TTC549 (cell line): ENCODE measurements around the gene CPEB3.
"Not testable (repeated sequence)": the region's sequence is repeated elsewhere in the genome, so short reads cannot be mapped to it uniquely, and the experiment has no call there.

Experiments
- FAIRE-seq: peaks from 2 replicates; lab custom pipeline; 2012; peaks lifted over from hg19 to GRCh38; lab: Jason Lieb, UNC

CPEB3 gene

DNA sequence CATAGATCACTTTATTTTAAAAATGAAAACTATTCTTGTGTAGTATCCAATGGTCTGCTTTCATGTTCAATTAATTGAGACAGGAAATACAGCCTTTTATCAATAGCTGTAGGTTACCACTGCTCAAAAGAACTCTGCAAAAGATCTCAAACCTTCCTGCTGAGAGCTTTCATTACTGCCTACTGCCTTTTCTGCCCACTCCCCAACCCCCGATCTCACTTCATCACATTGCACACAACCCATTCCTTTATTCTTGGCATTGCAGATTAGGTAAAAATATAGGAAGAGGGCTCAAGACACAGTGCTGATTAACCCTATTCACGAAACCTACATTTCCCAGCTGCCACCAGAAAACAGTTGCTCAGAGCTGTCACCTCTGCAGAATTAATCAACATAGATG is 195.9 kb downstream of the CPEB3 start:
- FAIRE-seq = no peak

DNA sequence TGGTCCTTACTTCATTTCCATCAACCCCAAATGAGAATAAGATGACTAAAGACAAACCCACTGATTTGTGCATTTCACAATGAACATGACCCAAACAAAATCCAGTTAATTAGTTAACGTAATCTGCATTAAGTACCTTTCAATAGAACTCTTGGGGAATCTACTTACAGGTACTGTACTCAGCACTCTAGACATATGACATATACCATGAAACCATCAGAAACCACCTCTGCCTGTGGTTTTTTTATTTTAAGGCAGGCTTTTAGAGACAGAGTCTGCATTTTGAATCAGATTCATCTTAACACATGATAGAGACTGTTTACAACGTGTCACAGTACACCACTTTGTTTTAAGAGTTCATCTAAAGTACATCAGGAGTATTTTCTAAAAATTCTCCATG is 198.9 kb downstream of the CPEB3 start:
- FAIRE-seq = no peak

DNA sequence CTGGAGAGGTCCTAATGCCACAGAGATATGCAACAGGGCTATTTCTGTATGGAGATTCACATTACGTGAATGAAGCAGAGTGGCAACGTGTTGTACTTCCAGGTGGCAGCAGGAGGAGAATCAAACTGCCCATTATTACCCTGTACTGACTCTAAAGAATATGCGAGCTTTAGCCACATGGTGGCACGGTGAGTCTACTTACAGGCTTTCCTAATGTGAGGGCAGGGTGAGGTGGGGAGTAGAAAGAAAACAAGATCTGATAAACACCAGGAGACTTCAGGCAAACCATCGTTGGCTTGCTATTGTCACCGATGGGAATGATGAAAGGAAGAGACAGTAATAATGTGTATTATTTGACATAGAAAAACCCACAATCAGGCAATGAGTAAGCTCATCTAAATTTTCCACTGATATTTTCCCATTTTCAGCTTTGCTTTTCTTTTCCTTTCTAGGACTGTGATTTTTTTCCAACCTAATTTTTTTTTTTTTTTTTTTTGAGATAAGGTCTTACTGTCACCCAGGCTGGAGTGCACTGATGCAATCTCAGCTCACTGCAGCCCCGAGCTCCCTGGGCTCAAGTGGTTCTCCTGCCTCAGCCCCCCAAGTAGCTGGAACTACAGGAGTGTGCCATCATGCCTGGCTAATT is 203.0 kb downstream of the CPEB3 start:
- peak; percentile 78 for FAIRE-seq

DNA sequence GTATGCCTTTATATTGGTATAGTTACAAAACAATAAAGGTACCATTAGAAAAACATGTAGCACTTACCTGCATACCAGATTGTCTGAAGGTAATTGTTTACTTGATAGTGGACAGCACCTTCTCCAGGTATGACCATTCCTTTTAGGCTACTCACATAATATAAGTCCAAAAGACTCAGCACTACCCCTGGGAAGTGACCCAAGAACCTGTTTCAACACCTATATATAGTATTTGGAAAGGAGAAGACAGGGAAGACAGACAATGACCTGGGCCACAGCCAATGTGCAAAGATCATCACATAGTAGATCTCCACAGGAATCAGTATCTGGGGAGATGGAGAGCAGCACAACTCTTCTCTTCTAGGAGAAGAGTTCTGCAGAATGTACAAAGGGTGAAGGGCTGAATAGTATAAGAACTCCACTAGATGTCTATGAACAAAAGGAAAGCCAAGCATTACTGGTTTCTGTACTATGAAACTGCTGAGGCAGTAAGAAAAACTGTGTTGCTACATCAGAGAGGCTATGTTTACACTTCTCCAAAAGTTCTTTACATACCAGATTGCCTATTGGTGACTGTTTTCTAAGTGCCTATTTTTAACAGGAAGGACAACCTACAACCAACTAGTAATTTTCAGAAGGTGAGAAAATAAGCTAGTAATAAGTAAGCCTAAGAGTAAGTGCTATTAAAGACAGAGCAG is 208.1 kb downstream of the CPEB3 start:
- no peak for FAIRE-seq

DNA sequence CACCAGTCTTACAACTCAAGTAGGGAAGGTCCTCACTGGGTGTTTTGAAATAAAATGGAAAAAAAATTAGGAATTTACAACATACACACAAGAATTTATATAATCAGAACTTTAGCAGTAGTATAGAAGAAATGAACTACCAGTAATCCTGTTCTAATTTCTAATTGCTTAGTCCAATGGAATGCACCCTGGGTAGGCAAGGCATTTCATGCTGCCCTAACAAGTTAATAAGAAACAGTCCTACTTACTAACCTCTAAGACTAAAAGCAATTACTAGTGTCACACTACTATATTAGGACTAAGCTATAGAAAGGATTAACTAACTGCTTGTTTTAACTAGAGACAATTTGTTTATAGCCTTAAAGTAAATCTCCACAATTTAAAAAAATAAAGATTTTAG is 209.2 kb downstream of the CPEB3 start:
- no peak for FAIRE-seq

DNA sequence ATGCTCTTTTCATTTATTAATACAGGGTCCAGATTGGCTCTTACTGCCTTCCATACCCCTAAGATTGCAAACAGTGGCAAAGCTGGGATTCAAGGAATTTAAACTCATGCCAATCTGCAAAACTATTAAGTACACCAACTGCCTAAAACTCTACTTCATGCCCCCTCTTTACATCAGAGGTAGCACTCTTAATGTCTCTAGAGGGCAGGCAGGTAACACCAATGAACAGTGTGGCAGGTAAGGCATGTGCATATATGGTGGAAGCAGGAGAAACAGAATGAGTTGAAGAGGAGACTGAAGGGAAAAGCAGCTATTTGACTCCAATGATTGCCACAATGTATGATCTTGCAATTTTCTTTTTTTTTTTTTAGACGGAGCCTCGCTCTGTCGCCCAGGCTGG is 210.6 kb downstream of the CPEB3 start:
- no peak for FAIRE-seq

DNA sequence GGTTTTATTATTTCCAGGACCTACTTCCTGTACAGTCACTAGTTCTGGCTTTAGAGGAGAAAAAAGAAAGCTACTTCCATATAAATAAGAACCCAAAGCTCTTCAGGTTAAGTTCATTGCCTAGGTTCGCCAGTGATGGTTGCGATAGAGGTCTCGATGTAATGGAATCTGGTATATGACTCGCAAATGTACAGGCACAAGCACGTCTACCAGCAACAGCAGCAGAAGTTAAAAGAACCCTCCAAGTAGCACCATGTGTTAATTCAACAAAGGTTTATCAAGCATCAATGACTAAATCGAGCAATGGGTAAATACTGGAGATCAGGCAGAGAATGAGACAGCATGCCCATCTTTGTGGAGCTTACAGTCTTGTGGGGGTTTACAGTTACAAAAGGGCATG is 211.9 kb downstream of the CPEB3 start:
- no peak for FAIRE-seq

DNA sequence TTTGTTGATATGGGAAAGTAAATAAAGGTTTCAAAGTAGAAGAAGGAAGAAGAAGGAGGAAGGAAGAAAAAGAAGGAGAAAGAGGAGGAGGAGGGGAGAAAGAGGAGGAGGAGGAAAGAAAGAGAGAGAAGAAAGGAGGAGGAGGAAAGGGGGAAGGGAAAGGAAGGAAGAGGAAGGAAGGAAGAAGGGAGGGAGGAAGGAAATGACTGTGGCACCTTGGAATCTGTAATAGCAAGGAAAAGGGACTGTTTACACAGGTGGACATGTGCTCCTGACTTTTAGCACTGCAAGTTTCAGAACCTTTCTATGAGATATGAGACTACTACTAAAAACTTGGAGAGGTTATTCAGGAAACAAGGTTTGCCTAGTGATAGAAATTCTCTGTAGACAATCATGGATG is 214.2 kb downstream of the CPEB3 start:
- FAIRE-seq = no peak

DNA sequence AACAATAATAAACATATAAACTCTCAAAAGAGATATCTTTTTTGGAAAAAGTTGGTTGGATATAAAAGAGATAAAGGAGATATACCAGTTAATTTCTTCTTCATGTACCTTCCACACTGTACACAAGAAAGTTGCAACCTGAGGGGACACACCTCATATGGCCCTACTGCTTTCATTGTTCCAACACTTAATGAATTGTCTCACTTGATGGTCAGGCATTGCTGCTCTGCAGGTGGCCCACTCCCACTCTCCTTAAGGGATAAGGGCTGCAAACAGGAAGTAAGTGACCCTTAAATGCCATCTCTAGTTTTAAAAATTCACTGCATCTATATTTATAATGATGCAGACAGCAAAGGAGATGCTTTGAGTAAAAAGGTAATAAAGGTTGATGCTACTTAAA is 215.0 kb downstream of the CPEB3 start:
- no peak for FAIRE-seq

DNA sequence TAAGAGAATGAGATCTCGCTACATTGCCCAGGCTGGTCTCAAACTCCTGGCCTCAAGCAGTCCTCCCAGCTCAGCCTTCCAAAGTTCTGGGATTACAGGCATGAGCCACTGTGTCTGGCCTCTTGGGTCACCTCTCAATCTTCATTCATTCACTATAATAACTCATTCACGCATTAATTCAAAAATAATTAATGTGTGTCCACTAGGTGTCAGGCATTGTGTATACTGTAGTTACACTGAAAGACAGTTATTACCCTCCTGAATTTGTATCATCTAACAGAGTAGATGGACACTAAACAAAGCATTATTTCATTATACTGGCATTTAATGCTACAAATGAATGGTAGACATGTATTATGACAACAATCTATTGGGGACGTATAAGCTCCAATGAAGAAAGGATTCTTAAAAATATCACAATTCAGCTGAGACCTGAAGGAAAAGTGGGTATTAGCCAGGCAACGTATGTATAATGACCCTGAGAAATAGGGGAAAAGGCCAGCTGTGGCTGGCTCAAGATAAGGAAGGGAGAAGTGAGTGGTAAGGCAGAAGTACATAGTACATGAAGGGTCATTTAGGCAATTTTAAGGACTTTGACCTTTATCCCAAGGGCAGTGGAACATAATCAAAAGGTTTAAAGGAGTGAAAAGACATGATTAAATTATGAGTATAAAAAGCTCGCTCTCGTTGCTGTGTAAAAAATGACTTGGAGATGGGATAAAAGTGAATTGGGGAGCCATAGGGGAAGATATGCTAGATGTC is 216.6 kb downstream of the CPEB3 start:
- no peak for FAIRE-seq

DNA sequence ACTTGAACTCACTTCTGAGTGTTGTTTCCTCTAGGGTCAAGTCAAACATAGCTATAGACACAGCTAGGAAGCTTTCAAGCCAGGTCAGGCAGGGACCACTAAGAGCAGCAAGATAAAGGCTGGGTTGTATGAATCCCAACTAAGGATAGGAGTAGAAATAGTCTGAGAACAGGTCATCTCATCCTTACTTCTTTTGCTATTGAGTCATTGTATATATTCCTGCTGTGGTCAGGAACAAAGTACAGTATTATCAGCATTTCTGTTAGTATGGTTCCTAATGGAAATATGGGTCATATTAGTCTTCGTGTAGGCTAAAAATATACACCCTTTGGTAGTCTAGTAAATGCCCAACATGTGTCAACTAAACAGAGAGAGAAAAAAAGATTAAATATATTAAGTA is 222.0 kb downstream of the CPEB3 start:
- FAIRE-seq = no peak

DNA sequence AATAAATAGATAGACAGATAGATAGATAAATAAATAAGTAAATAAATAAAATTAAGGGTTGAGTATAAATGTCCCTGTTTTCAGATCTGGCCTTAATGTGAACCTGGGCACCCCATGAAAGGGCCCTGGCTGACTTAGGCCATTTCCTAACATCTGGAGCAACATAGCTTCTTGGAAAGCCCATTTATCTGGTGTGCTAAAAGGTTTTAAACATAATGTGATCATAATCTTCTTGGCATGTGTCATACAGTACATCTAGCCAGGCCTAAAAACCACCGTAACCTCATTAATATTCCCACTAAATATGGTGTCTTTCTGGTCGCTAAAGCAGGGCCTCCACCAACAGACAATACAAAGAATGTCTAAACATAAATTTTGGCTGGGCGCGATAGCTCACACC is 224.5 kb downstream of the CPEB3 start:
- no peak for FAIRE-seq

DNA sequence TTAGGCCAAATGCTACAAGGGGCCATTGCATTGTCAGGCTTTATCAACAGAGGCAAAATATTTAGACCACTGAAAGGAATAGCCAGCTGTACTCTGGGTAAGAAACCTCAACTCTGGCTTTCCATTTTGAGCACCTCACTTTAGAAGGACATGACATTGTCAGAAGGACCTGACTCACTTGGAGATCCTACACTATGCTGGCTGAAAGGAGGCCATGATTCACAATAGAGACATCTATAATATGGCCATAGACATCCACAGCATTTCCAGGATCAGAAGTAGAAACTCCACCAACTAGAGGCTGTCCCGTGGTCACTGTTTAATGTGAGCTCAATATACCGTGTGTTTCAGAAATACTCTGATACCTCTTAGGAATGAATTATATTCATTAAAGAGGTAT is 226.4 kb downstream of the CPEB3 start:
- no peak for FAIRE-seq

DNA sequence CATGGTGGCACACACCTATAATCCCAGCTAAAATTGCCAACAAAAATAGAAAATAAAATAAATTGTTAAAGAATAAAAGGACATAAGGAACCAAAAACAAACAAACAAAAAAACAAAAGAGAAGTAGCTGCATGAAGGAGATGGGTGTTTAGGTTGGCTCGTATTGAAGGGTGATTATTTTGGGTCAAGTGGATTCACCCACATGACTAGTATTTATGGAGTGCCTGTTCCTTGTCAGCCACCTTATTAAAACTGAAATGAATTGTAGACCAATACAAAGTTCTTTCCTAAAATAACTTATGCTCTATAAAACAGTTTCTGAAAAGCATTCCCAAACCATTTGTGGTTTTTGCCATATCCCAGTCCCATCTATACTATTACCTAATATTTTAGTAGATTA is 228.6 kb downstream of the CPEB3 start:
- FAIRE-seq = no peak

DNA sequence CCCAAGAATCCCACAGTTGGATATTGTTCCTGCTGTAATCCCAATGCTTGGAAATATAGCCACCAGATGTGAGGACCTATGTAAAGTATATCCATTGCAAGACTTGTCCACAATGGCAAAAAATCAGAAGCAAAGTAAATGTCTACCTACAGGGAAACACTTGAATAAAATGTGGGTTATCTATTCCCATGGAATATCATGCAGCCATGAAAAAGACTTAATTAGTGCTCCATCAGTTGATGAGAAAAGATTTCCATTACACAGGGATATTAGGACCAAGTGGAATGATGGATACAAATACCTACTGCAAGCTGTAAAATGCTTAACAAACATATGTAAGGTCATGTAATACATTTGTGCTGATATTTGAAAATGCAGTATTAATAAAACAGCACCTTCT is 236.1 kb downstream of the CPEB3 start:
- FAIRE-seq = no peak

DNA sequence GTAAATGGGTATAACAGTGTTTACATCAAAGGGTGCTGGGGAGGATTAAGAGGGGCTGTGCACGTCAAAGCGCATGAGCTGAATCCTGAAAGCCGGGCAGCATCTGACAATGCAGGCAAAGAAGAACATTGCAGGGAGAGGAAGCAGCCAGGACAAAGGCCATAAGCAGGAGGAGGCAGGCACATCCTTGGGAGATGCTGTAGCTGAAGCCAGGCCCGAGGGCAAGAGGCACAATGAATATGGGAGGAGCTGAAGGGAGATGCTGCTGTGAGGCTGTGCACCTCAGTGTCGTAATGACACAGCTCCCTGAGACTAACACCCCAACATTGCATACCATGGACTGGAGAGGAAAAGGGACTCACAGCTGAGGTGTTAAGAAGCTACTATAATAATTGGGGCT is 238.1 kb downstream of the CPEB3 start:
- no peak for FAIRE-seq

DNA sequence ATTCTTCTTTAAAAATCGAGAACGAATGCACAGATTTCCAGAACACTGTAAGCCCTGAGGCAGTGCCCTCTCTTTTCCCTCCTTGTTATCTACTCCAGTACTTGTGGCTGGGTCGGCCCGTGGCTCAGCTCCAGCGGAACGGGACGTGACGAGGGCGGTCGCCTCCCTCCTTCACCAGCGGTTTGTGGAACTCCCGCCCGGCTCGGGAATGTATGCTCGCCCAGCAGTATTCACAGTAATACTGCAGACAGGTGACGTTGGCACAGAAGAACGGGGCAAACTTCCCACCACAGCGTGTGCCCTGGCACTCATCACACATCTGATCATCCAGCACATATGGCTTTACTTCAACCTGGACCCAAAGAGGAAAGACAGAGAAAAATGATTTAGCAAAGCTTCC is 238.8 kb downstream of the CPEB3 start:
- FAIRE-seq = no peak

DNA sequence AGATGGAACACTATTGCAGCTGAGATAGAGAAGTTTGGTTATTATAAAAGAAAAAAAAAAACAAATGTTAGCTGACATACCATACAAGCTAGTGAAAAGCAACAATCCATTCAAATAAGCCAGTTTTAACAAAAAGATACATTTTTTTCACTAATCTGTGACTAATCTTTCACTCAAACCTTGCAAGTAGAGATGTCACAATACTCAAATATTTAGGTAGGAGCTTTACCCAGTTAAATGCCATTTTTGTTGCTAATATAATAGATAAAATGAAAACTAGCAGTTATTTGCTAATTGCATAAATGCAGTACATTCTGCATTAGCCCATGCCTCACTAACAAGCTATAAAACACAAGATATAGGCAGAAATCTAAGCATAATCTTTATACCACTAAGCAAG is 243.7 kb downstream of the CPEB3 start:
- no peak for FAIRE-seq

DNA sequence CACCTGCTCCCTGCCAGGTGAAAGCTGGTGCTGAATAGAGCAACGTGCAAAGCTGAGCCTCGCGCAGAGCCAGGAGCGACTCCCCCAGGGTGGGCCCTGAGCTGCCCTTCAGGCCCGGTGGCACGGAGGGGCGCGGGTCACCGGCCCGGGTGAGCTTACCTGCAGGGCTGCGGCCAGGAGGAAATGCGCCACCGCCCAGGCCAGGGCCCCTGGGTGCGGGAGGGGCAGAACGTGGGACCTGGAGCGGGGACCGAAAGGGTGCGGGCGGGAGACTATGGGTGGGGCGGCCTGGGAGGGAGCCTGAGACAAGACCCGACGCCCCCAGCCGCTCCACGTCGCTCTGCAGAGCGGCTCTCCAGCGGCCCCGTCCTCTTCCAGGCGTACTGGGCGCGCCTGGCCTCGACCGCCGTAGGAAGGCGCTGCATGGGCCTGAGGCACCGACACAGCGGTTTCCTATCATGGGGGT is 245.2 kb downstream of the CPEB3 start:
- no peak for FAIRE-seq

DNA sequence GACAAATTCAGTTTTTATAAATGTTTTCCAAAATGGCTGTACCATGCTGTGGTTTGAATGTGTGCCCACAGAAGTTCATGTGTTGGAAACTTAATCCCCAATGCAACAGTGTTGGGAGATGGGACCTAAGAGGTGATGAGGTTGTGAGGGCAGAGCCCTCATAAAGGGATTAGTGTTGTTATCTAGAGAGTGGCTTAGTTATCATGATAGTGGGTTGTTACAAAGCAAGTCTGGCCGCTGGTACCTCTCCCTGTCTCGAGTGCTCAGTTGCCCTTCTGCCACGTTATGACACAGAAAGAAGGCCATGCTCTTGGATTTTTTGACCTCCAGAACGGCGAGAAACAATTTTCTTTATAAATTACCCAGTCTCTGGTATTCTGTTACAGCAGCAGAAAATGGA is 248.3 kb downstream of the CPEB3 start:
- FAIRE-seq = no peak

DNA sequence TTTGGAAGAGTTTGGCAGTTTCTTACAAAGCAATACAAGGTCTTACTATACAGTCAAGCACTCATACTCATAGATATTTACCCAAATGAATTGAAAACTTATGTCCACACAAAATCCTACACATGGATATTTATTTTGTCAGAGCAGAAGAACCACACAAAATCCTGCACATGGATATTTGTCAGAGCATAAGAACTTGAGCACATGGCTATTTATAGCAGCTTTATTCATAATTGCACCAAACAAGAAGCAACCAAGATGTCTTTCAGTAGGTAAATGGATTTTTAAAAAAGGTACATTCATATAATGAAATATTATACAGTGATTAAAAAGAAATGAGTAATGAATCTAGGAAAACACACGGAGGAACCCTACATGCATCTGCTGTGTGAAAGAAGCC is 251.9 kb downstream of the CPEB3 start:
- FAIRE-seq = no peak

DNA sequence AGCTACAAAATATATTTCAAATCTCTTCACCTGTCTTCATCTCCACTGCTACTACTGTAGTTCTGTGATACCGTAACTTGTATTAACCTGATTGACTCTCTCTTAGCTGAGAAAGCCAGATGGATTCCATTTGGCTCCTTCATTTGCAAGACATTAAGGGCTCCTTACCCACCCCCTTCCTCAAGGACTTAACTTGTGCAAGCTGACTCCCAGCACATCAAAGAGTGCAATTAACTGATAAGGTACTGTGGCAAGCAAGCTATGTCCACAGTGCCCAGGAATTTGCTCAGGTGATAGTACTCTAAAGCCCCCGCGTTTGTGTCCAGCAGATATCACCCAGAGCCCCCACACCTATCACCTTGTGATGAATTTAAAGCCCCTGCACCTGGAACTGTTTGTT is 257.8 kb downstream of the CPEB3 start:
- not testable (repeated sequence) for FAIRE-seq

DNA sequence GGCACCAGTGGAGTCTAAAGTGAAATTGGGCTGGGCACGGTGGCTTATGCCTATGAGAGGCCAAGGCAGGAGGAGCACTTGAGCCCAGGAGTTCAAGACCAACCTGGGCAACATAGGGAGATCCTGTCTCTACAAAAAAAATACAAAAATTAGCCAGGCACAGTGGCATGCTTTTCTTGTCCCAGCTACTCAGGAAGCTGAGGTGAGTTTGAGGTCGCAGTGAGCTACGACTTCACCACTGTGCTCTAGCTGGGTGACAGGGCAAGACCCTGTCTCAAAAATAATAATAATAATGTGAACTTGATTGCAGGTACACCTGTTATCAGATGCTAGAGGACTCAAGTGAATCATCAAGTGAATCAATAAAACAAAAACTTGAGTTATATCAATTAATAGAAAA is 259.3 kb downstream of the CPEB3 start:
- FAIRE-seq = no peak

DNA sequence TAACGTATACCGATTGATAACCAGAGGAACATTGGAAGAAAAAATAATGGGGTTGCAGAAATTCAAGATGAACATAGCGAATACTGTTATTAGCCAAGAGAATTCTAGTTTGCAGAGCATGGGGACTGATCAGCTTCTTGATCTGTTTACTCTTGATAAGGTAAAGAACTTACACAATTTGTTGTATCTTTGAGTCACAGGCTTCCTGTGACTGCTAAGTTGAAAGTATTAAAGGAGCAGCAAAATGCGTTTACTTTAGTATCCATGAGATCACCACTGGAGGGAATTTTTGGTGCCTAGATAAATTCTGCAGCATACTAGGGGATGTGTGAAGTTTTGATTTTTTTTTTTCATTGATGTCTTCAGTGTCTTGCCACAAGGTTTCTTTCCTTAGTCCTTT is 263.7 kb downstream of the CPEB3 start:
- no peak for FAIRE-seq
